GM13976 (cell line): ENCODE results near the gene ZSCAN5B.
"Not testable (repeated sequence)": the region's sequence is repeated elsewhere in the genome, so short reads cannot be mapped to it uniquely, and the experiment has no call there.

Experiments
- DNase-seq: peaks from one replicate; pipeline ENCODE4 v3.0.0; 2012; ENCODE audit warnings: low spot score
- CTCF ChIP-seq: IDR thresholded peaks from 2 replicates; pipeline ENCODE4 v1.5.1; 2012; ENCODE audit warnings: borderline replicate concordance, mild to moderate bottlenecking; ENCODE audit not compliant: insufficient read depth; ENCODE audit errors: extremely low read depth, missing control alignments, control extremely low read depth
- in situ Hi-C: fragments of 300-500 bp; cut with MboI; formaldehyde crosslinking; loops from one replicate; pipeline ENCODE4 v1.12.0; 2022; ENCODE audit warnings: low sequenced_read_pairs, mixed read lengths, inconsistent platforms; ENCODE audit not compliant: unreplicated experiment

Gene ZSCAN5B

GRCh38 chr19:56197646-56198045 is at the start of gene ZSCAN5B:
Gene ZSCAN5B (minus strand): TSS chr19:56197783. CDS start chr19:56193052, 4,731 bp downstream.
- in situ Hi-C loops, DNase-seq: not testable (repeated sequence)

GRCh38 chr19:56245764-56246163 is 48.2 kb upstream of the ZSCAN5B start:
- in situ Hi-C loops, result not testable (repeated sequence)

GRCh38 chr19:56245121-56245740 is 47.6 kb upstream of the ZSCAN5B start:
- DNase-seq, result no peak
- no peak for TF ChIP-seq CTCF
- in situ Hi-C loops, result no loop called here

More at GRCh38 chr19:56245764-56246163, 48.2 kb upstream of the ZSCAN5B start:
- not testable (repeated sequence) for DNase-seq

- no peak for DNase-seq
- in situ Hi-C loops, result no loop called here
- no peak for TF ChIP-seq CTCF
Measured at GRCh38 chr19:56223481-56223880, 25.9 kb upstream of the ZSCAN5B start.

GRCh38 chr19:56222901-56223300 is 25.3 kb upstream of the ZSCAN5B start:
- in situ Hi-C loops, result no loop called here
- DNase-seq, result no peak
- TF ChIP-seq CTCF, result no peak

GRCh38 chr19:56221851-56222250 is 24.3 kb upstream of the ZSCAN5B start:
- DNase-seq, result no peak
- in situ Hi-C loops, result no loop called here
- TF ChIP-seq CTCF, result no peak

GRCh38 chr19:56221442-56221841 is 23.9 kb upstream of the ZSCAN5B start:
- in situ Hi-C loops, DNase-seq: not testable (repeated sequence)

GRCh38 chr19:56218961-56219360 is 21.4 kb upstream of the ZSCAN5B start:
- DNase-seq, result no peak
- TF ChIP-seq CTCF, result no peak
- in situ Hi-C loops, result no loop called here
